Ovary (tissue), 3 donors: Measurements from ENCODE around the gene FBXO30.

ENCODE experiments used
- EP300 ChIP-seq: sonication (generic); formaldehyde crosslinking; IDR thresholded peaks from one replicate; pipeline ENCODE4 v1.6.1; 2017; ENCODE audit warnings: antibody characterized with exemption
- POLR2A ChIP-seq: fragments of 450-650 bp; IDR thresholded peaks from one replicate; pipeline ENCODE4 v1.6.1; 2017; ENCODE audit warnings: antibody characterized with exemption, mild to moderate bottlenecking, moderate library complexity
- TF ChIP-seq, protein P1 (sequence below), 3 donors: fragments of 450-650 bp in 2 of 3; fragments of 200-600 bp in 1 of 3; IDR thresholded peaks; one replicate each; pipeline versions ENCODE4 v1.5.1 to v1.8.0; 2016 to 2022; ENCODE audit warnings: antibody characterized with exemption in 3 of 3, mild to moderate bottlenecking in 1 of 3
- donor health status: DM: no; HTN: no; CAD: no.

DNA sequence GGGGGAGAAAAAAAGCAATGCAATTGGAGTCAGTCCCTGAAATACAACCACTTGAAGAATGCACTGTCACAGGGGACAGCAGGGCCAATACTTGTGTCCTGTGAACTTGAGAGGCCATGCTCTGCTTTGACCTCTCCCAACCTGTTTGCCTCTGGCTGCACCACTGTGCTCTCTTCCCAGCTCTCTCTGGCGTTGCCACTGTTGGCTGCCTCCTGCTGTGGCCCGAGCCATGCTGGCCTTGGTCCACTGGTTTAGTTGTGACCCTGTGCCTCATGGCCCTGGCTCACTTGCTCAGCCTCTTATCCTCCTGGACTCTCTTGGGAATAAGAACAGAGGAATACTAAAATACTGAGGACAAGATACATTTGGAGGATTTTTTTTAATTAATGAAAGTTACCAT, 14.5 kb upstream of the FBXO30 start:
- TF ChIP-seq, protein P1, sequence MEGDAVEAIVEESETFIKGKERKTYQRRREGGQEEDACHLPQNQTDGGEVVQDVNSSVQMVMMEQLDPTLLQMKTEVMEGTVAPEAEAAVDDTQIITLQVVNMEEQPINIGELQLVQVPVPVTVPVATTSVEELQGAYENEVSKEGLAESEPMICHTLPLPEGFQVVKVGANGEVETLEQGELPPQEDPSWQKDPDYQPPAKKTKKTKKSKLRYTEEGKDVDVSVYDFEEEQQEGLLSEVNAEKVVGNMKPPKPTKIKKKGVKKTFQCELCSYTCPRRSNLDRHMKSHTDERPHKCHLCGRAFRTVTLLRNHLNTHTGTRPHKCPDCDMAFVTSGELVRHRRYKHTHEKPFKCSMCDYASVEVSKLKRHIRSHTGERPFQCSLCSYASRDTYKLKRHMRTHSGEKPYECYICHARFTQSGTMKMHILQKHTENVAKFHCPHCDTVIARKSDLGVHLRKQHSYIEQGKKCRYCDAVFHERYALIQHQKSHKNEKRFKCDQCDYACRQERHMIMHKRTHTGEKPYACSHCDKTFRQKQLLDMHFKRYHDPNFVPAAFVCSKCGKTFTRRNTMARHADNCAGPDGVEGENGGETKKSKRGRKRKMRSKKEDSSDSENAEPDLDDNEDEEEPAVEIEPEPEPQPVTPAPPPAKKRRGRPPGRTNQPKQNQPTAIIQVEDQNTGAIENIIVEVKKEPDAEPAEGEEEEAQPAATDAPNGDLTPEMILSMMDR (IDR thresholded peaks at IDR 0.05): no peak
- TF ChIP-seq POLR2A: no peak
- TF ChIP-seq EP300: no peak
